NCI-H226 (cell line): ENCODE measurements around the gene VIPR2.

Experiments used
- DNase-seq: peaks from one replicate; pipeline ENCODE4 v3.0.0-alpha.2; 2015

VIPR2 gene

GRCh38 chr7:159064121-159064815 lies 80.4 kb downstream of the VIPR2 start:
- DNase-seq, result no peak

DNA sequence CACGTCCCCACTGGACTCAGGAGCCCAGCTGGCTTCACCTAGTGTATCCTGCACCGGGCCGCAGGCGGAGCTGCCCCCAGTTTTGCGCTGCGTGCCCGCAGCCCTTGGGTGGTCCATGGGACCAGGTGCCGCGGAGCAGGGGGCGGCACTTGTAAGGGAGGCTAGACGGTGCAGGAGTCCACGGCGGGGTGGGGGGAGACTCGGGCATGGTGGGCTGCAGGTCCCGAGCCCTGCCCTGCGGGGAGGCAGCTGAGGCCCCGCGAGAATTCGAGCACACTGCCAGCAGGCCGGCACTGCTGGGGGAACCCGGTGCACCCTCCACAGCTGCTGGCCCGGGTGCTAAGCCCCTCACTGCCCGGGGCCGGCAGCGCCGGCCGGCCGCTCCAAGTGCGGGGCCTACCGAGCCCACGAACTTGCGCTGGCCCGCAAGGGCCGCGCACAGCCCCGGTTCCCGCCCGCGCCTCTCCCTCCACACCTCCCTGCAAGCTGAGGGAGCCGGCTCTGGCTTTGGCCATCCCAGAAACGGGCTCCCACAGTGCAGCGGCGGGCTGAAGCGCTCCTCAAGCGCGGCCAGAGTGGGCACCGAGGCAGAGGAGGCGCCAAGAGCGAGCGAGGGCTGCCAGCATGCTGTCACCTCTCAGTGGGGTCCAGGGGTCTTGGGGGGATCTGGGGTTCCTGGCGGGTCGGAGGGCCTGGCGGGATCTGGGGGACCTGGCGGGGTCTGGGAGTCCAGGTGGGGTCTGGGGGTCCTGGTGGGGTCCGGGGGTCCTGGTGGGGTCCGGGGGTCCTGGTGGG lies 81.4 kb downstream of the VIPR2 start:
- DNase-seq, result no peak

- no peak for DNase-seq
Observed at GRCh38 chr7:159062569-159062968, 82.1 kb downstream of the VIPR2 start.

GRCh38 chr7:159061674-159062212 lies 82.9 kb downstream of the VIPR2 start:
- no peak for DNase-seq

DNA sequence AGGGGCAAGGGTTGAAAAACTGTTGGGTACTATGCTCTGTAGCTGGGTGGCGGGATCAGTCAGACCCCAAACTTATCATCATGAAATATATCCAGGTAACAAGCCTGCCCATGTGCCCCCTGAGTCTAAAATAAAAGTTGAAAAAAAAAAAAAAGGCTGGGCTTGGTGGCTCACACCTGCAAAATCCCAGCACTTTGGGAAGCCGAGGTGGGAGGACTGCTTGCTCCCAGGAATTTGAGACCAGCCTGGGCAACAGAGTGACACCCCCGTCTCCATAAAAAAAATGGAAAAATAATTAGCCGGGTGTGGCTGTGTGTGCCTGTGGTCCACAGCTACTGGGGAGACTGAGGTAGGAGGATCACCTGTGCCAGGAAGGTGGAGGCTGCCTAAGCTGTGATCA lies 83.5 kb downstream of the VIPR2 start:
- no peak for DNase-seq

DNA sequence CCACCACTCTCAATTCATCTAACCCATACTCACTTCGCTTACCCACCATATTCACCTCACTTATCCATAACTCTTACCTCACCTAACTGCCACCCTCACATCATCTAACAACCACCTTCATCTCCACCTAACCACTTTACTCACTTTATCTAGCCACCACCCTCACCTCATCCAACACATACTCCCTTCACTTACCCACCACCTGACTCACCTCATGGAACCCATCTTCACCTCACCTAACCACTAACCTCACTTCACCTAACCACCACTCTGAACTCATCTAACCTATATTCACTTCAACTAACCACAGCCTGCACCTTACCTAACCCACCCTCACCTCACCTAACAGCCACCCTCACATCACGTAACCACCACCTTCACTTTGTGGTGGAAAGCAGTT lies 84.2 kb downstream of the VIPR2 start:
- no peak for DNase-seq

- no peak for DNase-seq
Observed at GRCh38 chr7:159059629-159060028, 85.0 kb downstream of the VIPR2 start.

DNA sequence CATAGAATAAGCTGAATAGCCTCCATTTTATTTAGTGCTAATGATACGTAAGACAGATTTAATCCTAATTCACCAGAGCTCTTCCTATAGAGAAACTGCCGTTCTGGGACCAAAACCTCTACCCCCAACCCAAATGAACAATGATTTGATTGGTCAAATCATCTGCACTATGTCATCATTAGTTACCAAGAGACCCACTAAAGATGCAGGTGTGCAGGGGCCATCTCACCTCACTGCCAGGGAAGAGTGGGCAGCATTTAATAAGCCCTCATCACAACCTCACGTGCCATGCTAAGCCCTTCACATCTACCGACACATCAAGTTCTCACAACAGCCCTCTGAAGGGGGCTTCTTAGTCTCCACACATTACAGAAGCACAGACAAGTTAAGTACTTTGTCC lies 87.0 kb downstream of the VIPR2 start:
- no peak for DNase-seq

GRCh38 chr7:159056737-159057136 lies 87.9 kb downstream of the VIPR2 start:
- DNase-seq, result no peak

GRCh38 chr7:159051916-159052315 lies 92.8 kb downstream of the VIPR2 start:
- DNase-seq, result no peak

- DNase-seq, result no peak
Observed at GRCh38 chr7:159050704-159051103, 94.0 kb downstream of the VIPR2 start.

- no peak for DNase-seq
Observed at GRCh38 chr7:159049266-159050025, 95.2 kb downstream of the VIPR2 start.

- DNase-seq, result no peak
Observed at GRCh38 chr7:159048656-159049055, 96.0 kb downstream of the VIPR2 start.

DNA sequence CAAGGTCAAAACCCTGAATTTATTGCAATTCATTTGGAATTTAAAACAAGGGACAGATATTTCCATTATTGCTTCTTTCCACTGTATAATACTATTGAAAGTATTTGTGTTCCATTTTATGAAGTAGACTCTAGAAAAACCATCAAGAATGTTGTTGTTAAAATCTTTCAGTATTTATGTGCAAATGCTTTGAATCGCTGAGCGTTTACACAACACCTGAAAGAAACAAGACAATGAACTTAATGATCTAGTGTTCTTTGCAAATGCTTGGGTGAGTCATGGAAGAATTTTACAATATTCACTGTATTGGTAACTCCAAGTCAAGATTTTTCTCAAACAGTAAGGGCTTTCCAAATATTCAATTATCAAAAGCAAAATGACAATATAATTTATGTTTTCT lies 97.1 kb downstream of the VIPR2 start:
- DNase-seq, result no peak

DNA sequence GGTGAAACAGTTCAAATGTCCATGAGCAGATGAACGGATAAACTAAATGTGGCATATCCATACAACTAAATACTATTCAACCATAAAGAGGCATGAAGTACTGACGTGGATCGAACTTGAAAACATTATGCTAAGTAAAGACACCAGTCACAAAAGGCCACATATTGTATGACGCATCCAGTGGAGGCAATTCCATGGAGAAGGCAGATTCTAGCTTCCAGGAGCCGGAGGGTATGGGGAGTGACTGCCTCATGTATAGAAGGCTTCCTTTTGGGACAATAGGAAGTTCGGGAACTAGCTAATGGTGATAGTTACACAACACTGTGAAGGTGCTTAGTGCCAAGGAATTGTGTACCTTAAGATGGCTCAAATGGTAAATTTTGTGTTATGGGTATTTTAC lies 98.4 kb downstream of the VIPR2 start:
- DNase-seq, result no peak

- DNase-seq, result no peak
Observed at GRCh38 chr7:159045839-159046238, 98.8 kb downstream of the VIPR2 start.

- DNase-seq, result no peak
Observed at GRCh38 chr7:159042581-159043101, 102.0 kb downstream of the VIPR2 start.

DNA sequence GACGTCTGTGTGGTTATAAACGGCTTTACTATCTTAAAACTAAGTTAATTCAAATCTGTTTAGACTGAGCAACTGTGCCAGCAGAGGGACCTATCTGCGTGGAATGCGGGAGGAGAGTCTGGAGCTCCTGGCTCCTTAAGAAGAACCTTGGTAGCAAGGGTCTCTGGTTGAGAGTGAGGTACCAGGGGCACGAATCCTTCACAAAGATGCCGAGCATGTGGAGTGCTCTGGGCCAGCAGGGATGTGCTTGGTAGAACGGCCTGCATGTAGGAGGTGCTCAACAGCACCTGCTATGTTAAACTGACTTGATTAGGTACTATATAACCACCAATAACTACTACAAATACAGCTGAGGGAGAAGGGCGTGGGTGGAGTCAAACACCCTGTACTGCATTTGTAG lies 102.6 kb downstream of the VIPR2 start:
- no peak for DNase-seq

DNA sequence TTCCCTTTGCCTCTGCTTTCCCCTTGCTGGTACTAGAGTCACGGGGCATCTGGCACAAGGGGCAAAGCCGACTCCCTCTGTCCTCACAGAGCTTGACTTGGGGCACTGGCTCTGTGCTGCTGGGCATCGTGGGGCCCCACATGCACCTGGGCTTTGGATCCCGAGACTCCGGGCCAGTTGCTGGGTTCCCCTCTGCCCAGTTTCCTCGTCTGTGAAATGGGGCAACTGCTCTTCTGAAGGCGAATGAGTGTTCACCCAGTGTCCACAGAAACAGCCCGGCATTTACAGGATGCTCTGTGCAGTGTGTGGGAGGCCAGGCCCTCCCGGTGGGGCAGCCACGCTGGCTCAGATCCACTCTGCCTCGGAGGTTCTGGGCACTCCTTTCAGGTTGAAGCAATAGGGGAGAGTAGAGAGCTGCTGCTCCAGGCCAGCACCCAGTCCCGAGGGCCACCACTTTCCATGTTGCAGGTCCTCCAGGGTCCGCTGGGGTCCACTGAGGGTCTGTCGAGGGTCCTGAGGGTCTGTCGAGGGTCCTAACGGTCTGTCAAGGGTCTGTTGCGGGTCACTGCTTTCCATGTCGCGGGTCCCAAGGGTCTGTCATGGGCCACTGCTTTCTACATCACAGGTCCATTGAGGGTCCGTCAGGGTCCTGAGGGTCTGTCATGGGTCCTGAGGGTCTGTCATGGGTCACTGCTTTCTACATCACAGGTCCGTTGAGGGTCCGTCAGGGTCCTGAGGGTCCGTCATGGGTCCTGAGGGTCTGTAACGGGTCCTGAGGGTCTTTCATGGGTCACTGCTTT lies 103.6 kb downstream of the VIPR2 start:
- no peak for DNase-seq

- no peak for DNase-seq
Observed at GRCh38 chr7:159040146-159040545, 104.5 kb downstream of the VIPR2 start.

DNA sequence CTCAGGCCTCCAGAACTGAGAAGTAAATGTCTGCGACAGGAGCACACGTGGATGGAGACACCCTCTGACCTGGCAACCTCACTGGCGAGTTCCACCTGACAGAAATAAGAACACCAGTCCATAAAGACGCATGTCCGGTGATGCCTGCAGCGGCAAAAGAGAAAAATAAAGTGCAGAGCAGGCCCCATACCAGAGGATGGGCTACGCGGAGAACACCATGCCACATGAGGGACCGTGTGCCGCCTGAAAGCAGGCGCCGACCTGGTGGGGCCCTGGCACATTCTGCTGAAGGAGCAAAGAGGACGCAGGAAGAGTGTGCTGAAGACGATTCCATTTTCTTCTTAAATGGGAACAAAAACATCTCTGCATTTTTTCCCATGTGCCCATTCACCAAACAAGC lies 105.0 kb downstream of the VIPR2 start:
- no peak for DNase-seq

GRCh38 chr7:159038066-159038465 lies 106.6 kb downstream of the VIPR2 start:
- DNase-seq, result no peak
